Measurements from ENCODE around the gene SMAD7.
A peak's percentile ranks its signal among the peaks of the same experiment; 100 is the strongest.

The SMAD7 gene

GRCh38 chr18:48991319-48991660 lies 40.5 kb upstream of the SMAD7 start:
- no peak for DNase-seq (ENCODE audit: low read depth)
- no peak overlapping the region for H3K4me3 ChIP-seq (ENCODE audit: low read depth, low read length)
- no peak for TF ChIP-seq CTCF (conservative IDR thresholded peaks at IDR 0.05; ENCODE audit: low read depth, low read length)

- peak; percentile 38 for DNase-seq (ENCODE audit: low read depth)
- no peak for TF ChIP-seq CTCF (conservative IDR thresholded peaks at IDR 0.05; ENCODE audit: low read depth, low read length)
- no peak overlapping the region for H3K4me3 ChIP-seq (ENCODE audit: low read depth, low read length)
Measured at GRCh38 chr18:48990481-48991318, 39.9 kb upstream of the SMAD7 start.

DNA sequence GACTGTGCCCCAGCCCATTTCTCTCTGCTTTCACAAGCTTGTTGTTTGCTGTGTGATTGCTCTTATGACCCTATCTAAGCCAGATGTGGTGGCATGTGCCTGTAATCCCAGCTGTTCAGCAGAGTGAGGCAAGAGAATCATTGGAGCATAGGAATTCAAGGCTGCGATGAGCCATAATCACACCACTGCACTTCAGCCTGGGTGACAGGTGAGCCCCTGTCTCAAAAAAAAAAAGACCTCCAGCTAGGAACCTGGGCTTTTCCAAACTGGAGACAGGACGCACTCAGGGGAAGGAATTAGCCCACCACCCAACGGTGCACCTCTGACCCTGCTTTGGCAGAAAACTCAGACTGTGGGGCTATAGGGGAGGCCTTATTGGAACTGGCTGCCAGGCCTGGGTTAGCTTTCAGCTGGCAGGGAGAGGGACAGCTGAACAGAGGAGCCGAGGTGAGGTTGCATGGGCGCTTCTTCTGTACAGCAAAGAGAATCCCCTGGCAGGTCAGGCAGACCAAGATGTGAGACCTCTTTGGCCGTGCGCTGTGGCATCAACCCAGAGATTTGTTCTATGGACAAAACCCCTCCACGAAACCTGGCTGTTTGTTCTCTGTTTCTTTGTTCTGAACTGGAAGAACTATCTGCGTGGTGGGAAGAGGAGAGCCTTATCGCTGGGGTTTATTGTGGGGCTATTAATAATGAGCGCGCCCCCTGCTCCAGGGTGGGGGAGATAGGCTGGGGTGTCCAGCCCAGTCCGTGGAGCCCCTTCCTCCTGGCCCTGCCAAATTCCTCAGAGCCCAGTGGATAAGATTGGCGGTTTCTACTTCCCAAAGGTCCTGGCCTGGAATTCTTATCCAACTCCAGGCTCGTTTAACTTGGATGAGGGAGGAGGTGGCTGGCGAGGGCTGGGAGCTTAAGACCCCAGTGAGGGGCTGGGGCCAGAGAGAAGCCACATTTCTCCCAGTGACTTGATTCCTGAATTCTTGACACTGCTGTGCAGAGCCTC lies 38.8 kb upstream of the SMAD7 start:
- H3K4me3 ChIP-seq (ENCODE audit: low read depth, low read length): no peak overlapping the region
- TF ChIP-seq CTCF (conservative IDR thresholded peaks at IDR 0.05; ENCODE audit: low read depth, low read length): no peak
- peak; percentile 26 for DNase-seq (ENCODE audit: low read depth)

DNA sequence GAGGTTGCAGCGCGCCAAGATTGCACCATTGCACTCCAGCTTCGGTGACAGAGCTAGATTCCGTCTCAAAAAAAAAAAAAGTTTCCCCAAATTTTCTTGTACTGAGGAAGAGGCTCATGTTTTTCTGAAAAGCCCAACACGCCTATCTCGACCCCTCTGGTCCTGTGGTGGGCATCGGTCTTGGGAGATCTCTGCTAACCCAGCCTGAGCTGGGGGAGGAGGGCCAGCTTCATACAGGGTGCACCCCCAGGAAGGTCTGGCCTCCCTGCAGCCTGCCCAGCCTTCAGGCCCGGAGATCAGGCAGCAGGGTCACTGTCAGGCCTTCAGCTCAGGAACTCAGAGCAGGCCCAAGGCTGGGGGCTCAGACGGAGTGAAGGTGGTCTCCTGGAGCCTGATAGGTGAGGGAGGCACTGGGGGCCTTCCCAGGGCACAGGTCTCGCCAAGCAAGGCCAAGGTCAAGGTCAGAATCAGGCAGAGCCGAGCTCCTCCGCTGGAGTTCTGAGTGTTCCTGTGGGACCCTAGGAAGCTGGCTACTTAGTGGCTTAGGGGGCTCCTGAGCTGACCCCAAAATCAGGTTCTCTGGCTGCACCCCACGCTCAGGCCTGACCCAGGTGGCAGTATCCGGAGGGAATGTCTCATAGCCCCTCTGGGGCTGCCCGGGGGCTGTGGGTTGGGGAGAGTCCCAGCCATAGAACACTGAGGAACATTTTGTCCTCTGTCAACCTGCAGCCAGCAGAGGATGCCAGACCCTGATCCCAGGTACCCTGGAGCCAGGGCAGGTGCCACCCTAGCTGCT lies 37.9 kb upstream of the SMAD7 start:
- TF ChIP-seq CTCF (conservative IDR thresholded peaks at IDR 0.05; ENCODE audit: low read depth, low read length): no peak
- no peak overlapping the region for H3K4me3 ChIP-seq (ENCODE audit: low read depth, low read length)
- no peak for DNase-seq (ENCODE audit: low read depth)

- no peak for TF ChIP-seq CTCF (conservative IDR thresholded peaks at IDR 0.05; ENCODE audit: low read depth, low read length)
- DNase-seq (ENCODE audit: low read depth): no peak
- no peak overlapping the region for H3K4me3 ChIP-seq (ENCODE audit: low read depth, low read length)
Measured at GRCh38 chr18:48987821-48988220, 37.1 kb upstream of the SMAD7 start.

DNA sequence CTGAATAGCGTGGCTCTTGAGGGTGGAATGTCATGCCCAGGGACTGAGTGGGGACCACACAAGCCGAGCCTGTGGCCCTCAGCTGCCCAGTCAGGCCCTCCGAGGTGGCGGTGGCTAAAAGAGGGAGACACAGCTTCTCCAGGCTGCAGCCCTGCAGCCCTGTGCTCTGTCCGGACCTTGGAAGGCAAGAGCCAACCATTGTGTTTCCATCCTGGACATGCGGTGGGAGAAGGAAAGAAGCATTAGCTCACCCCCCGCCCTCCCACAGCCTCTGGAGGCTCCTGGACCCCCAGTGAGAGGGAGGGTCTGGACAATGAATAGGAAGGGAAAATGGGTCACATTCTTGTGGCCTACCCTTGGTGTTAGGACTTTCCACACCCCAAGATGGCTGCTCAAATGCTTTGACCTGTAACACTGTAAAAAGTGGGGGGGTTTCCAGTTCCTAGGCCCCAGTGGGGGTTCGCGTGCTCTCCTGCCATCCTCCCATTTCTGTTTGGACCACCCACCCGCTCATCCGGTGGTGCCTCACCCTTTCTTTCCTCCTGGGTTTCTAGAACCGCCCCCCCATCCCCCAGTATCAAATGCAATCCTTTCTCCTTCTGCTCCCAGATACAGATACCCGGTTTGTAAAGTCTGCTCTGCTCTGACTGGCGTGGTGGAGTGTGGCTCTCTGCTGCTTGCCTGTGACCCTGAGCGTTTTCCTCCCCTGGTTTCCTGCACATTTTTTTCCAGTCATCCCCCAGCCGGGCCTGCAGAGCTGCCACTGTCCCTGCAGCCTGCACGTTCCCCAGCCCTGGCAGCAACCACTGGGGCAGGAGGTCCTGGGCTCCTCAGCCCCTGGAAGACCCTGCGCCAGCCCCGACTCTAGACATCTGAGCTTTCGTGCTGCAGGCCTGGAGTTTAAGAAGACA lies 36.3 kb upstream of the SMAD7 start:
- TF ChIP-seq CTCF (conservative IDR thresholded peaks at IDR 0.05; ENCODE audit: low read depth, low read length): no peak
- no peak for DNase-seq (ENCODE audit: low read depth)
- no peak overlapping the region for H3K4me3 ChIP-seq (ENCODE audit: low read depth, low read length)
